Eye (tissue), 1 donor: Measurements from ENCODE around the gene S100A12.

ENCODE experiments used
- DNase-seq: peaks from one replicate; pipeline ENCODE4 v3.0.0-alpha.2; 2015

S100A12 gene

GRCh38 chr1:153396461-153396860 lies 21.0 kb upstream of the S100A12 start:
- DNase-seq: no peak

GRCh38 chr1:153395776-153396175 lies 20.4 kb upstream of the S100A12 start:
- no peak for DNase-seq

GRCh38 chr1:153395136-153395685 lies 19.8 kb upstream of the S100A12 start:
- no peak for DNase-seq

- DNase-seq: no peak
Measured at GRCh38 chr1:153394391-153394790, 19.0 kb upstream of the S100A12 start.

GRCh38 chr1:153393926-153394325 lies 18.5 kb upstream of the S100A12 start:
- DNase-seq: no peak

GRCh38 chr1:153392822-153393221 lies 17.4 kb upstream of the S100A12 start:
- peak; percentile 2 for DNase-seq

GRCh38 chr1:153392258-153392657 lies 16.8 kb upstream of the S100A12 start:
- DNase-seq: no peak

GRCh38 chr1:153390938-153391710 lies 15.7 kb upstream of the S100A12 start, which contains the start of gene S100A8:
S100A8 (minus strand) TSS chr1:153391073; CDS start chr1:153390535, 538 bp downstream.
- DNase-seq: no peak

- no peak for DNase-seq
Measured at GRCh38 chr1:153389973-153390879, 14.8 kb upstream of the S100A12 start.

- DNase-seq: no peak
Measured at GRCh38 chr1:153389401-153389800, 14.0 kb upstream of the S100A12 start.

- DNase-seq: no peak
Measured at GRCh38 chr1:153387785-153388184, 12.4 kb upstream of the S100A12 start.

GRCh38 chr1:153387001-153387400 lies 11.6 kb upstream of the S100A12 start:
- DNase-seq: no peak

GRCh38 chr1:153386500-153386901 lies 11.1 kb upstream of the S100A12 start:
- DNase-seq: no peak

GRCh38 chr1:153384958-153385580 lies 9.6 kb upstream of the S100A12 start:
- no peak for DNase-seq

GRCh38 chr1:153380711-153381110 lies 5.3 kb upstream of the S100A12 start:
- DNase-seq: no peak

- no peak for DNase-seq
Measured at GRCh38 chr1:153379591-153379990, 4.2 kb upstream of the S100A12 start.

- DNase-seq: no peak
Measured at GRCh38 chr1:153374071-153374470, 1.4 kb downstream of the S100A12 start.

GRCh38 chr1:153372571-153372970 lies 2.9 kb downstream of the S100A12 start:
- no peak for DNase-seq

GRCh38 chr1:153371231-153371630 lies 4.2 kb downstream of the S100A12 start:
- DNase-seq: no peak

GRCh38 chr1:153370146-153370545 lies 5.3 kb downstream of the S100A12 start:
- DNase-seq: no peak

- no peak for DNase-seq
Measured at GRCh38 chr1:153368495-153368894, 6.9 kb downstream of the S100A12 start.

GRCh38 chr1:153367090-153367489 lies 8.3 kb downstream of the S100A12 start:
- DNase-seq: no peak

GRCh38 chr1:153366261-153366660 lies 9.2 kb downstream of the S100A12 start:
- no peak for DNase-seq
